Measurements from ENCODE around the gene SPAAR. TPM values are rescaled to one million over a fixed set of nuclear protein-coding genes. Genes with fewer than 3 reads are reported as not detected.

The SPAAR gene
- total RNA-seq, 2 donors from 2014 or later = 0.29 TPM; not detected in 1

- no peaks in the 10 kb centered on the region for H3K9me3 Mint-ChIP-seq
- H3K27me3 Mint-ChIP-seq (ENCODE audit: insufficient read depth) = peaks cover 12% of the 10 kb centered on the region
- H3K9ac ChIP-seq (ENCODE audit: extremely low read depth, low read length, poor library complexity, severe bottlenecking) = no peak overlapping the region
- H3K36me3 ChIP-seq (ENCODE audit: control insufficient read depth, insufficient read depth, low read length) = no peaks in the 10 kb centered on the region
- H3K4me1 Mint-ChIP-seq = no peaks in the 10 kb centered on the region
- no peaks in the 10 kb centered on the region for H3K9me3 ChIP-seq (ENCODE audit: control insufficient read depth, low read length)
- H3K4me3 ChIP-seq (ENCODE audit: low read length) = no peak overlapping the region
- no peak overlapping the region for H3K27ac ChIP-seq (ENCODE audit: low read depth, low read length)
- H3K36me3 Mint-ChIP-seq (ENCODE audit: low read depth) = no peaks in the 10 kb centered on the region
- WGBS, 2 experiments (ENCODE audit: insufficient coverage in 1 of 2, insufficient read length in 1 of 2) = 90 to 100% methylated on average over 3 to 4 of the region's 4 CpGs
- no peaks in the 10 kb centered on the region for H3K27me3 ChIP-seq (ENCODE audit: control insufficient read depth, insufficient read depth, low read length, poor library complexity, severe bottlenecking)
- H3K4me3 Mint-ChIP-seq = no peak overlapping the region
- no peak for TF ChIP-seq CTCF (conservative IDR thresholded peaks at IDR 0.05)
- no peaks in the 10 kb centered on the region for H3K4me1 ChIP-seq (ENCODE audit: control insufficient read depth, insufficient read depth, low read length)
- no peak for DNase-seq
- H3K27ac Mint-ChIP-seq = no peak overlapping the region
Measured at GRCh38 chr9:35867538-35867937, 41.8 kb upstream of the SPAAR start.

- no peak overlapping the region for H3K27ac Mint-ChIP-seq
- no peak overlapping the region for H3K9ac ChIP-seq (ENCODE audit: extremely low read depth, low read length, poor library complexity, severe bottlenecking)
- no peaks in the 10 kb centered on the region for H3K9me3 ChIP-seq (ENCODE audit: control insufficient read depth, low read length)
- H3K4me3 ChIP-seq (ENCODE audit: low read length) = no peak overlapping the region
- no peak for TF ChIP-seq CTCF (conservative IDR thresholded peaks at IDR 0.05)
- H3K27ac ChIP-seq (ENCODE audit: low read depth, low read length) = no peak overlapping the region
- no peak for DNase-seq
- WGBS, 2 experiments (ENCODE audit: insufficient coverage in 1 of 2, insufficient read length in 1 of 2) = 83 to 100% methylated on average over 1 to 2 of the region's 2 CpGs
- no peaks in the 10 kb centered on the region for H3K4me1 ChIP-seq (ENCODE audit: control insufficient read depth, insufficient read depth, low read length)
- no peaks in the 10 kb centered on the region for H3K4me1 Mint-ChIP-seq
- no peak overlapping the region for H3K4me3 Mint-ChIP-seq
- H3K27me3 ChIP-seq (ENCODE audit: control insufficient read depth, insufficient read depth, low read length, poor library complexity, severe bottlenecking) = no peaks in the 10 kb centered on the region
- no peaks in the 10 kb centered on the region for H3K36me3 ChIP-seq (ENCODE audit: control insufficient read depth, insufficient read depth, low read length)
- no peaks in the 10 kb centered on the region for H3K9me3 Mint-ChIP-seq
- H3K27me3 Mint-ChIP-seq (ENCODE audit: insufficient read depth) = peaks cover 7% of the 10 kb centered on the region
- no peaks in the 10 kb centered on the region for H3K36me3 Mint-ChIP-seq (ENCODE audit: low read depth)
Measured at GRCh38 chr9:35868933-35869332, 40.4 kb upstream of the SPAAR start.

GRCh38 chr9:35869621-35870216, 39.6 kb upstream of the SPAAR start:
- Mint-ChIP-seq H3K9me3 (no peaks in the 10 kb centered on the region), H3K27ac (no peak overlapping the region), H3K4me1 (no peaks in the 10 kb centered on the region), H3K27me3 (ENCODE audit: insufficient read depth) (peaks cover 7% of the 10 kb centered on the region), H3K4me3 (no peak overlapping the region), H3K36me3 (ENCODE audit: low read depth) (no peaks in the 10 kb centered on the region)
- Histone ChIP-seq H3K9ac (ENCODE audit: extremely low read depth, low read length, poor library complexity, severe bottlenecking) (no peak overlapping the region), H3K4me3 (ENCODE audit: low read length) (no peak overlapping the region), H3K9me3 (ENCODE audit: control insufficient read depth, low read length) (no peaks in the 10 kb centered on the region), H3K36me3 (ENCODE audit: control insufficient read depth, insufficient read depth, low read length) (no peaks in the 10 kb centered on the region), H3K27me3 (ENCODE audit: control insufficient read depth, insufficient read depth, low read length, poor library complexity, severe bottlenecking) (no peaks in the 10 kb centered on the region), H3K27ac (ENCODE audit: low read depth, low read length) (no peak overlapping the region), H3K4me1 (ENCODE audit: control insufficient read depth, insufficient read depth, low read length) (no peaks in the 10 kb centered on the region)
- DNase-seq = no peak
- TF ChIP-seq CTCF (conservative IDR thresholded peaks at IDR 0.05) = no peak
- 90 to 97% methylated on average over 15 to 19 of the region's 19 CpGs for WGBS, 2 experiments (ENCODE audit: insufficient coverage in 1 of 2, insufficient read length in 1 of 2)
